ENCODE results near the gene DDX11. TPM values are rescaled to one million over a fixed set of nuclear protein-coding genes. Genes with fewer than 3 reads are reported as not detected.

DDX11 gene
- total RNA-seq, 1 experiment from 2014 or later, result 53.8 TPM

Other genes with a start within 250 kb of the DDX11 start
- not detected in 2 replicates for gene TSPAN11, start 147.1 kb upstream of the DDX11 start, total RNA-seq (2014; rRNA removed)

All from PC-3 (cell line).